DND-41 (cell line): ENCODE results near the gene IDI1.

Source experiments
- EZH2 ChIP-seq: IDR thresholded peaks from 3 replicates; pipeline ENCODE4 v1.6.1; 2012; ENCODE audit warnings: borderline replicate concordance, low read depth, mild to moderate bottlenecking, moderate library complexity, low read length, inconsistent platforms; ENCODE audit not compliant: severe bottlenecking
- TF ChIP-seq, protein P1 (sequence below): IDR thresholded peaks from 2 replicates; pipeline ENCODE4 v1.5.1; 2012; ENCODE audit warnings: borderline replicate concordance, low read length, moderate library complexity, mild to moderate bottlenecking; ENCODE audit not compliant: poor library complexity, severe bottlenecking; ENCODE audit errors: extremely low read depth

GRCh38 chr10:1024103-1024502 lies 24.8 kb downstream of the IDI1 start:
- TF ChIP-seq, protein P1, sequence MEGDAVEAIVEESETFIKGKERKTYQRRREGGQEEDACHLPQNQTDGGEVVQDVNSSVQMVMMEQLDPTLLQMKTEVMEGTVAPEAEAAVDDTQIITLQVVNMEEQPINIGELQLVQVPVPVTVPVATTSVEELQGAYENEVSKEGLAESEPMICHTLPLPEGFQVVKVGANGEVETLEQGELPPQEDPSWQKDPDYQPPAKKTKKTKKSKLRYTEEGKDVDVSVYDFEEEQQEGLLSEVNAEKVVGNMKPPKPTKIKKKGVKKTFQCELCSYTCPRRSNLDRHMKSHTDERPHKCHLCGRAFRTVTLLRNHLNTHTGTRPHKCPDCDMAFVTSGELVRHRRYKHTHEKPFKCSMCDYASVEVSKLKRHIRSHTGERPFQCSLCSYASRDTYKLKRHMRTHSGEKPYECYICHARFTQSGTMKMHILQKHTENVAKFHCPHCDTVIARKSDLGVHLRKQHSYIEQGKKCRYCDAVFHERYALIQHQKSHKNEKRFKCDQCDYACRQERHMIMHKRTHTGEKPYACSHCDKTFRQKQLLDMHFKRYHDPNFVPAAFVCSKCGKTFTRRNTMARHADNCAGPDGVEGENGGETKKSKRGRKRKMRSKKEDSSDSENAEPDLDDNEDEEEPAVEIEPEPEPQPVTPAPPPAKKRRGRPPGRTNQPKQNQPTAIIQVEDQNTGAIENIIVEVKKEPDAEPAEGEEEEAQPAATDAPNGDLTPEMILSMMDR: no peak
- no peak for TF ChIP-seq EZH2
